Hepatocyte (in vitro differentiated cells): ENCODE measurements around the gene PUM2.

Experiments used
- EZH2 ChIP-seq: fragments of 200-600 bp; sonication (generic); IDR thresholded peaks from 2 replicates; pipeline ENCODE4 v1.6.1; 2016; ENCODE audit warnings: antibody characterized with exemption, mild to moderate bottlenecking, borderline replicate concordance
- EZH2phosphoT487 ChIP-seq: fragments of 200-600 bp; sonication (generic); IDR thresholded peaks from one replicate; pipeline ENCODE4 v1.6.1; 2018; ENCODE audit warnings: antibody characterized with exemption, mild to moderate bottlenecking, low read depth, moderate library complexity; ENCODE audit not compliant: unreplicated experiment, severe bottlenecking
- TF ChIP-seq, protein P1 (sequence below): fragments of 200-600 bp; sonication (generic); IDR thresholded peaks from 2 replicates; pipeline ENCODE4 v1.5.1; 2016; ENCODE audit warnings: antibody characterized with exemption, mild to moderate bottlenecking; ENCODE audit not compliant: poor library complexity

DNA sequence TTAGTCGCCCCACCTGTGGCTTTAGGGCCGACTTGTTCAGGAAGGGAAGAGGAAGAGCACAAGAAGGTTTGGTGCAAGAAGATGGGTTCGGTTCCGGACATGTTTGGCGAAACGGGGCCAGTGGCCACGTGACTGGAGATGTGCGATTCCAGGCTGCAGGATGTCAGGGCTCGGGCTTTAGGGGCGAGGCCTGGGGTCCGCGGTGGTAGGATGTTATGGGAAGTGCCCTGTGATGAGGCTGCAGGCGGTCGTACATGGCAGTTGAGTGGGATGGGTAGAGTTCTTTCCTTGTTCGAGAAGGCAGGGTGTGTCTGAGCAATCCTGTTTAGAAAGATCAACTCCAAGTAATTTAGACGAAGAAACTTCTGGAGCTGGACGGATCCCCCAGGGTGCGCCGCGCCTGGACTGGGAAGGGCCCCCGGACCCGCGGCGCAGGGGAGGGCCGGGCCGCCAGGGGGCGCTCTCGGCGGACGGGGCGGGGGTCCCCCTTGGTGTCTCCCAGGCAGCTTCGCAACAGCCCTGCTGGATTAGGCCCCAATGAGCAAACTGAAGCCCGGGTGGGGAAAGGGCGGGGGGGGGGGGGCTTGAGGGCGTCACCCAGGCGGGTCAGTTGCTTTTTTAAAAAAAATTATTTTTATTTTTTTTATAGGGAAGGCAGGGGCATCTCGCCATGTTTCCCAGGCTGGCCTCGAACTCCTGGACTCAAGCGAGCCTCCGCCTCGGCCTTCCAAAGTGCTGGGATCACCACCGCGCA is 108.5 kb downstream of the PUM2 start:
- TF ChIP-seq EZH2phosphoT487 (no peak), EZH2 (no peak)
- TF ChIP-seq, protein P1, sequence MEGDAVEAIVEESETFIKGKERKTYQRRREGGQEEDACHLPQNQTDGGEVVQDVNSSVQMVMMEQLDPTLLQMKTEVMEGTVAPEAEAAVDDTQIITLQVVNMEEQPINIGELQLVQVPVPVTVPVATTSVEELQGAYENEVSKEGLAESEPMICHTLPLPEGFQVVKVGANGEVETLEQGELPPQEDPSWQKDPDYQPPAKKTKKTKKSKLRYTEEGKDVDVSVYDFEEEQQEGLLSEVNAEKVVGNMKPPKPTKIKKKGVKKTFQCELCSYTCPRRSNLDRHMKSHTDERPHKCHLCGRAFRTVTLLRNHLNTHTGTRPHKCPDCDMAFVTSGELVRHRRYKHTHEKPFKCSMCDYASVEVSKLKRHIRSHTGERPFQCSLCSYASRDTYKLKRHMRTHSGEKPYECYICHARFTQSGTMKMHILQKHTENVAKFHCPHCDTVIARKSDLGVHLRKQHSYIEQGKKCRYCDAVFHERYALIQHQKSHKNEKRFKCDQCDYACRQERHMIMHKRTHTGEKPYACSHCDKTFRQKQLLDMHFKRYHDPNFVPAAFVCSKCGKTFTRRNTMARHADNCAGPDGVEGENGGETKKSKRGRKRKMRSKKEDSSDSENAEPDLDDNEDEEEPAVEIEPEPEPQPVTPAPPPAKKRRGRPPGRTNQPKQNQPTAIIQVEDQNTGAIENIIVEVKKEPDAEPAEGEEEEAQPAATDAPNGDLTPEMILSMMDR = peak; percentile 31
